ENCODE results near the gene CLCN4.
A peak's percentile ranks its signal among the peaks of the same experiment; 100 is the strongest.

CLCN4 gene

GRCh38 chrX:10130354-10130753 is 26.4 kb upstream of the CLCN4 start:
- peaks cover 6 to 25% (median 13%) of the 10 kb centered on the region in 10 experiments; a peak in 18 of 20 replicates for H3K4me1 ChIP-seq
- peaks cover 0 to 38% (median 9%) of the 10 kb centered on the region in 11 experiments; a peak in 7 of 22 replicates for H3K9me3 ChIP-seq (replicated peaks in 1 of 11)
- TF ChIP-seq Cebpa-rat (IDR thresholded peaks at IDR 0.05): no peak
- H3K9ac ChIP-seq: no peak overlapping the region
- no peak overlapping the region for H3K4me2 ChIP-seq
- peaks cover 20 to 85% (median 62%) of the 10 kb centered on the region in 11 experiments; a peak in 20 of 22 replicates for H3K36me3 ChIP-seq
- H3K4me3 ChIP-seq: no peak overlapping the region
- H3K27me3 ChIP-seq: peaks cover 0 to 22% (median 0%) of the 10 kb centered on the region in 11 experiments; a peak in 7 of 22 replicates
- H4K20me1 ChIP-seq: peaks cover 0 to 23% (median under 1%) of the 10 kb centered on the region in 11 experiments; a peak in 6 of 22 replicates
- no peak overlapping the region for H3K27ac ChIP-seq

DNA sequence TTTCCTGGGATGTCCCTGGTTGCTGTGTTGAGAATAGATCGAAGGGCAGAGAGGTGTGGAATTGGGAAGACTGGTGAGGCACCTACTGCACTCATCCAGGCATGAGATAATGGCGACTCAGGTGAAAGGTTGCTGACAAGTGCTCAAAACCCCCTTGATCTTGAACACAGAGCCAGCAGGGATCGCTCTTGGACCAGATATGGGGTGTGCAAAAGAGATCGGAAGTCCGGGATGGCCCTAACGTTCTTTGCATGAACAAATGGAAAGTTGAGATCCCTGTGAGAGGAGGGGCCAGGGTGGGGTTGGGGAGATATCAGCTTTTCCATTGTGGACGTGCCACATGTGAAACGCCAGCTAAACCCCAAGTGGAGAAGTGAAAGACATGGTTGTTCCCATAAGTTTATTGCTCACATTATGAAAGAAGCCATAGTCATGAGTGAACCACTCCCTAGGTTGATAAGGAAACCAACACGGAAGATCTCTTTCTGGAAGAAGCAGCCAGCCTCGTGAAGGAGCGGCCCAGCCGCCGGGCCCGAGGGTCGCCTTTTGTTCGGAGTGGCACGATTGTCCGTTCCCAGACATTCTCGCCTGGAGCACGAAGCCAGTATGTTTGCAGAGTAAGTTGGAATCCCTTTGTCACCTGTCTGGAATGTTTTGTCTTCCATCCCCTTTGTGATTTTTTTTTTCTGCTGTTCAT is 22.6 kb upstream of the CLCN4 start:
- Histone ChIP-seq H3K4me2 (no peak overlapping the region), H3K36me3 (peaks cover 26 to 87% (median 74%) of the 10 kb centered on the region in 11 experiments; a peak in 20 of 22 replicates), H3K9ac (no peak overlapping the region), H3K9me3 (replicated peaks in 1 of 11) (peaks cover 0 to 25% (median 5%) of the 10 kb centered on the region in 11 experiments; a peak in 7 of 22 replicates), H3K27me3 (0 out of 22 replicates have a peak, but pooled peaks cover 0 to 2% (median 0%) of the 10 kb centered on the region in 11 experiments), H3K4me1 (peaks cover 0 to 10% (median 5%) of the 10 kb centered on the region in 10 experiments; a peak in 10 of 20 replicates), H3K27ac (no peak overlapping the region), H3K4me3 (no peak overlapping the region), H4K20me1 (peaks cover 0 to 8% (median 0%) of the 10 kb centered on the region in 11 experiments; a peak in 1 of 22 replicates)
- TF ChIP-seq Cebpa-rat (IDR thresholded peaks at IDR 0.05): no peak

GRCh38 chrX:10134921-10135320 is 21.9 kb upstream of the CLCN4 start:
- H3K36me3 ChIP-seq: peaks cover 33 to 87% (median 74%) of the 10 kb centered on the region in 11 experiments; a peak in 20 of 22 replicates
- no peak for TF ChIP-seq Cebpa-rat (IDR thresholded peaks at IDR 0.05)
- H3K27ac ChIP-seq: no peak overlapping the region
- no peak overlapping the region for H3K4me3 ChIP-seq
- H3K9ac ChIP-seq: no peak overlapping the region
- peaks cover 0 to 10% (median 5%) of the 10 kb centered on the region in 10 experiments; a peak in 10 of 20 replicates for H3K4me1 ChIP-seq
- 0 out of 22 replicates have a peak, but pooled peaks cover 0 to 2% (median 0%) of the 10 kb centered on the region in 11 experiments for H3K27me3 ChIP-seq
- no peak overlapping the region for H3K4me2 ChIP-seq
- H3K9me3 ChIP-seq (replicated peaks in 1 of 11): peaks cover 0 to 25% (median 5%) of the 10 kb centered on the region in 11 experiments; a peak in 7 of 22 replicates
- peaks cover 0 to 6% (median 0%) of the 10 kb centered on the region in 11 experiments; a peak in 1 of 22 replicates for H4K20me1 ChIP-seq

GRCh38 chrX:10135561-10136399 is 21.0 kb upstream of the CLCN4 start:
- Histone ChIP-seq H3K4me1 (peaks cover 0 to 10% (median 2%) of the 10 kb centered on the region in 10 experiments; a peak in 9 of 20 replicates), H3K9me3 (replicated peaks in 1 of 11) (peaks cover 0 to 16% (median 5%) of the 10 kb centered on the region in 11 experiments; a peak in 7 of 22 replicates), H3K9ac (no peak overlapping the region), H3K27ac (no peak overlapping the region), H3K4me2 (peak overlapping the region in 1 of 11 experiments; percentile 7; a peak in 1 of 22 replicates), H3K4me3 (no peak overlapping the region), H3K27me3 (no peaks in the 10 kb centered on the region), H3K36me3 (peaks cover 37 to 89% (median 73%) of the 10 kb centered on the region in 11 experiments; a peak in 19 of 22 replicates), H4K20me1 (0 out of 22 replicates have a peak, but pooled peaks cover 0 to 6% (median 0%) of the 10 kb centered on the region in 11 experiments)
- no peak for TF ChIP-seq Cebpa-rat (IDR thresholded peaks at IDR 0.05)

GRCh38 chrX:10138726-10139125 is 18.0 kb upstream of the CLCN4 start:
- Histone ChIP-seq H3K4me2 (no peak overlapping the region), H3K4me3 (no peak overlapping the region), H3K27ac (no peak overlapping the region), H4K20me1 (0 out of 22 replicates have a peak, but pooled peaks cover 0 to 6% (median 0%) of the 10 kb centered on the region in 11 experiments), H3K9me3 (replicated peaks in 1 of 11) (peaks cover 0 to 22% (median 8%) of the 10 kb centered on the region in 11 experiments; a peak in 10 of 22 replicates), H3K9ac (no peak overlapping the region), H3K27me3 (no peaks in the 10 kb centered on the region), H3K4me1 (peaks cover 0 to 19% (median 7%) of the 10 kb centered on the region in 10 experiments; a peak in 14 of 20 replicates), H3K36me3 (peaks cover 30 to 86% (median 70%) of the 10 kb centered on the region in 11 experiments; a peak in 19 of 22 replicates)
- no peak for TF ChIP-seq Cebpa-rat (IDR thresholded peaks at IDR 0.05)

DNA sequence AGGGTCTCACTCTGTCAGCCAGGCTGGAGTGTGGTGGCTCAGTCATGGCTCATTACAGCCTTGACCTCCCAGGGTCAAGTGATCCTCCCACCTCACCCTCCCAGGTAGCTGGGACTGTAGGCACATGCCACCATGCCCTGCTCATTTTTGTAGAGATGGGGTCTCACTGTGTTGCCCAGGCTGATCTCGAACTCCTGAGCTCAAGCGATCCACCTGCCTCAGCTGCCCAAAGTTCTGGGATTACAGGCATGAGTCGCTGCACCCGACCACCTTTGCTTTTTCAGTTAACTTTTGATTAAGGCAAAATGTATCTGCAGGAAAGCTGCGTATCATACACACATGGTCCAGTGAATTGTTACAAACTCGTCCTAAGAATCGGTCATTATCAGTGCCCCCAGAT is 16.5 kb upstream of the CLCN4 start:
- Histone ChIP-seq H3K36me3 (peaks cover 18 to 71% (median 55%) of the 10 kb centered on the region in 11 experiments; a peak in 19 of 22 replicates), H4K20me1 (0 out of 22 replicates have a peak, but pooled peaks cover 0 to 6% (median 0%) of the 10 kb centered on the region in 11 experiments), H3K4me2 (no peak overlapping the region), H3K27ac (no peak overlapping the region), H3K9ac (no peak overlapping the region), H3K9me3 (replicated peaks in 1 of 11) (peaks cover 0 to 16% (median 6%) of the 10 kb centered on the region in 11 experiments; a peak in 9 of 22 replicates), H3K4me1 (peaks cover 0 to 21% (median 8%) of the 10 kb centered on the region in 10 experiments; a peak in 14 of 20 replicates), H3K27me3 (no peaks in the 10 kb centered on the region), H3K4me3 (no peak overlapping the region)
- TF ChIP-seq Cebpa-rat (IDR thresholded peaks at IDR 0.05): no peak

DNA sequence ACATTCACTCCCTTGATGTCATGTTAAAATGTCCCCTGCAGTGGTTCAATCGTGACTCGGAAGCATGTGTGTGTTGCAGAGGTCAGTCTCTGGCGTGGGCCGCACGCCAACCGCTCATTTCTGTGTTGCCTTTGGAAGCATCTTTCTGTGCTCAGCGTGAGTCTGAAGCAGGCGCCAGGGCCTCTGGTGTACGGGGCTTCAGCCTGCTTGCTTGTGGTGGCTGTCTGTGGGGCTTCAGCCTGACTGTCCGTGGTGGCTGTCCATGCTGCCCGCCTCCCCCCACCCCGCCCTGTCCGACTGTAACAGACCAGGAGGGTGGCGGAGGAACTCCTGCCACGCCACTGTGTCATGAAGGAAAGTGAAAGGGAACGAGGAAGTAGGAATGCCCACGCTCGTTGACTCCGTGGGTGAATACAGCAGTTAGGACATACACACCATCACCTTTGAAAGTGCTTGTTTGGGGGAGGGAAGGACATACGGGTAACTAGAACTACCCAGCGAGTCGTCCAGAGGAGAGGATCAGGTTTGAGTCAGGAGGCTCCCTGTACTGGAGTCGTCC is 14.7 kb upstream of the CLCN4 start:
- H3K27me3 ChIP-seq: no peaks in the 10 kb centered on the region
- no peak overlapping the region for H3K4me3 ChIP-seq
- peaks cover 0 to 16% (median 6%) of the 10 kb centered on the region in 11 experiments; a peak in 9 of 22 replicates for H3K9me3 ChIP-seq (replicated peaks in 1 of 11)
- no peak for TF ChIP-seq Cebpa-rat (IDR thresholded peaks at IDR 0.05)
- 0 out of 22 replicates have a peak, but pooled peaks cover 0 to 6% (median 0%) of the 10 kb centered on the region in 11 experiments for H4K20me1 ChIP-seq
- peaks cover 0 to 13% (median 8%) of the 10 kb centered on the region in 10 experiments; a peak in 11 of 20 replicates for H3K4me1 ChIP-seq
- no peak overlapping the region for H3K9ac ChIP-seq
- H3K36me3 ChIP-seq: peaks cover 16 to 61% (median 43%) of the 10 kb centered on the region in 11 experiments; a peak in 18 of 22 replicates
- H3K4me2 ChIP-seq: peak overlapping the region in 1 of 11 experiments; percentile 3; a peak in 1 of 22 replicates
- H3K27ac ChIP-seq: no peak overlapping the region

Measured in BLaER1 treated with 17β-estradiol and CSF1 and Interleukin-3, amounts not matched to agents 10 nM and 100 nM (cell line).